Karpas-422 (cell line): ENCODE measurements around the gene CNGA1. TPM values are rescaled to one million over a fixed set of nuclear protein-coding genes. Genes with fewer than 3 reads are reported as not detected.
"Not testable (repeated sequence)": the region's sequence is repeated elsewhere in the genome, so short reads cannot be mapped to it uniquely, and the experiment has no call there.

Experiments
- DNase-seq: peaks from one replicate; pipeline ENCODE4 v3.0.0-alpha.2; 2015
- H2AFZ ChIP-seq: fragments of 200-600 bp; sonication (generic); 2 replicates; pipeline ENCODE4 v1.6.1; 2014; ENCODE audit warnings: antibody characterized with exemption, low read length, mixed read lengths
- H3K27ac ChIP-seq: fragments of 200-600 bp; sonication (generic); 2 replicates; pipeline ENCODE4 v1.5.1; 2014; ENCODE audit warnings: mild to moderate bottlenecking, low read length, moderate library complexity
- H3K27me3 ChIP-seq: fragments of 200-600 bp; sonication (generic); 2 replicates; pipeline ENCODE4 v1.6.1; 2014; ENCODE audit warnings: low read length, mixed read lengths
- H3K36me3 ChIP-seq: fragments of 200-600 bp; sonication (generic); 2 replicates; pipeline ENCODE4 v1.6.1; 2014; ENCODE audit warnings: low read length, mixed read lengths; ENCODE audit not compliant: insufficient read depth
- H3K4me1 ChIP-seq: fragments of 200-600 bp; sonication (generic); 2 replicates; pipeline ENCODE4 v1.6.1; 2014; ENCODE audit warnings: mild to moderate bottlenecking, low read length, mixed read lengths
- H3K4me2 ChIP-seq: fragments of 200-600 bp; sonication (generic); 2 replicates; pipeline ENCODE4 v1.6.1; 2014; ENCODE audit warnings: low read length, low read depth, mild to moderate bottlenecking; ENCODE audit not compliant: poor library complexity, severe bottlenecking
- H3K4me3 ChIP-seq: fragments of 200-600 bp; sonication (generic); 2 replicates; pipeline ENCODE4 v1.5.1; 2014; ENCODE audit warnings: mild to moderate bottlenecking, antibody characterized with exemption, low read length, mixed read lengths
- H3K79me2 ChIP-seq: fragments of 200-600 bp; sonication (generic); 2 replicates; pipeline ENCODE4 v1.6.1; 2014; ENCODE audit warnings: mild to moderate bottlenecking, low read length, mixed read lengths
- H3K9ac ChIP-seq: fragments of 200-600 bp; sonication (generic); 2 replicates; pipeline ENCODE4 v1.6.0; 2014; ENCODE audit warnings: low read length
- H3K9me2 ChIP-seq: fragments of 200-600 bp; sonication (generic), shearing (Covaris generic); replicated peaks from 2 replicates; pipeline ENCODE4 v1.6.0; 2014; ENCODE audit warnings: mild to moderate bottlenecking, low read length, moderate library complexity; ENCODE audit not compliant: insufficient read depth
- H3K9me3 ChIP-seq: fragments of 300-700, 200-600 bp; sonication (generic); 2 replicates; pipeline ENCODE4 v1.6.1; 2014; ENCODE audit warnings: low read length, mixed read lengths
- H4K20me1 ChIP-seq: fragments of 200-600 bp; sonication (generic); 2 replicates; pipeline ENCODE4 v1.6.1; 2014; ENCODE audit warnings: mild to moderate bottlenecking, antibody characterized with exemption, low read length, low read depth; ENCODE audit not compliant: insufficient read depth
- total RNA-seq: library from RNA; depleted of rRNA; stranded (reverse); fragments of >200 nt; shearing (Covaris generic); gene quantifications from 2 replicates; pipeline ENCODE4 v1.2.3, GENCODE V29; 2014; ENCODE audit warnings: low replicate concordance

Gene CNGA1
- total RNA-seq, 1 experiment from 2014 or later, result not detected

DNA sequence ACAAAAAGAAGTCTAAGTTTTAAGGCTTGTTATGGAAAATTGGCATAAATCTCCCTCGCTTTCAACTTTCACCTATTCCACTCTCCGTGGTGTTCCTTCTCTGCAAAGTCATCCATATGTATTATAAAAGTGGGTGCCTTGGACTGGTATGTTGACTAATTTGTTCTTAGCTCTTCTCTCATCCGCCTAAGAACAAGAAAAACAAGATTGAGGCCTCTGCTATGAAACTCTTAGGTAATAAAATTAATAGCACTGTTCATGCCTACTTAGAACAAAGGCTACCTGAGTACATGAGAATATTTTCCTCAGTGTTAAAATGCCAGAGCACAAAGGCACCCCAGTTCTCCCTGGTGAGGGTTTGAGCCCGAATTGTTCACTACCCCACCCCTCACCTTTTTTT is 1.3 kb downstream of the CNGA1 start:
- no peak for DNase-seq
- no peak overlapping the region for H3K27ac ChIP-seq
- peaks cover 15% of the 10 kb centered on the region for H3K4me1 ChIP-seq
- H3K9me3 ChIP-seq, result no peaks in the 10 kb centered on the region
- no peaks in the 10 kb centered on the region for H4K20me1 ChIP-seq
- H3K79me2 ChIP-seq, result no peaks in the 10 kb centered on the region
- H3K4me2 ChIP-seq, result no peak overlapping the region
- no peak overlapping the region for H3K4me3 ChIP-seq
- no peak overlapping the region for H2AFZ ChIP-seq
- no peak overlapping the region for H3K9ac ChIP-seq
- H3K36me3 ChIP-seq, result no peaks in the 10 kb centered on the region
- H3K9me2 ChIP-seq, result no peaks in the 10 kb centered on the region
- H3K27me3 ChIP-seq, result no peaks in the 10 kb centered on the region

DNA sequence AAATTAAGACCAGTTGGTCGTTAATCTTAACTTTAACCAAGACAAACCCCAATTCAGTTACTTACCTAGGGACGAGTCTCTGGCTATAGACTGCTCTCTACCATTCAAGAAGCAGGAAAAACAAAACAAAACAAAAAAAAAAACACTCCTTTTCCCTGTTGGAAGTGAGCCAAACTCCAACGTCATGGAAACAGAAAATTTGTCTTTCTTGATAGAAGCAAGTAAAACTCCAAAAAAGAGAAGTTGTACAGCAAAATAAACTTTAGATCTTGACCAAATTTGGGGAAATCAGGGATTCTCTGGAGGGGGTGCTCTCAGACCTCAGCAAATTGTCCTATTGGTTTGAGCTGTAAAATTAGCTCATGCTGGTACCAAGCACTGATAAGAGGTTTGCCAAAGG is 3.7 kb downstream of the CNGA1 start:
- Histone ChIP-seq H3K4me1 (peaks cover 15% of the 10 kb centered on the region), H3K27ac (no peak overlapping the region), H3K4me2 (no peak overlapping the region), H3K9me2 (no peaks in the 10 kb centered on the region), H3K36me3 (no peaks in the 10 kb centered on the region), H3K9me3 (peaks cover under 1% of the 10 kb centered on the region; the same call in 1 of the 2 replicates), H3K79me2 (no peaks in the 10 kb centered on the region), H2AFZ (no peak overlapping the region), H4K20me1 (no peaks in the 10 kb centered on the region), H3K4me3 (no peak overlapping the region), H3K27me3 (no peaks in the 10 kb centered on the region), H3K9ac (no peak overlapping the region)
- no peak for DNase-seq

DNA sequence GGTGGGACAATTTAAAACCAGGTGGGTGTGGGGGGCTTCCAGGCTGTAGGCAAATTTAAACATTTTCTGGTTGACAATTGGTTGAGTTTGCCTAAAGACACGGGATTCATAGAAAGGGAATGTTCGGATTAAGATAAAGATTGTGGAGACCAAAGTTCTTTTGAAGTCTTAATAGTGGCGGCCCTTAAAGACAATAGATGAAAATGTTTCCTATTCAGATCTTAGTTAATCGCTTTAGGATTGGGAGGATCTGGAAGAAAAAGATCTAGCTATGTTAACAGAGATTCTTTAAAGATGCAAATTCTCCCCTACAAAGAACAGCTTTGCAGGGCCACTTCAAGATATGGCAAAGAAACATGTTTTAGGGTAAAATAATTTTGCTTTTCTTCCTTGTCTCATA is 4.8 kb downstream of the CNGA1 start:
- no peaks in the 10 kb centered on the region for H3K9me2 ChIP-seq
- H3K4me2 ChIP-seq, result no peak overlapping the region
- no peaks in the 10 kb centered on the region for H4K20me1 ChIP-seq
- H3K4me3 ChIP-seq, result no peak overlapping the region
- peaks cover 4% of the 10 kb centered on the region; the same call in 1 of the 2 replicates for H3K9me3 ChIP-seq
- H3K27me3 ChIP-seq, result no peaks in the 10 kb centered on the region
- peaks cover 7% of the 10 kb centered on the region for H3K4me1 ChIP-seq
- H3K36me3 ChIP-seq, result no peaks in the 10 kb centered on the region
- no peak overlapping the region for H3K9ac ChIP-seq
- DNase-seq, result no peak
- H2AFZ ChIP-seq, result no peak overlapping the region
- no peak overlapping the region for H3K27ac ChIP-seq
- no peaks in the 10 kb centered on the region for H3K79me2 ChIP-seq

DNA sequence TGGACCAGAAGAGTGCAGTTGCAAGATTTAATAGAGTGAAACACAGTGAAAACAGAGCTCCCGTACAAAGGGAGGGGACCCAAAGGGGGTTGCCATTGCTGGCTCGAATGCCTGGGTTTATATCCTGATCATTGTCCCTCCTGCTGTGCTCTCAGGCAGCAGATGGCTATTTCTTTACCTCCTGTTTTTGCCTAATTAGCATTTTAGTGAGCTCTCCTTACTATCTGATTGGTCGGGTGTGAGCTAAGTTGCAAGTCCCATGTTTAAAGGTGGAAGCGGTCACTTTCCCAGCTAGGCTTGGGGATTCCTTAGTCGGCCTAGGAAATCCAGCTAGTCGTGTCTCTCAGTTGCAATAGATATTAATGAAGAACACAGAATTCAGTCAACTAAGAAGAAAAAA is 5.6 kb downstream of the CNGA1 start:
- not testable (repeated sequence) for H3K4me2 ChIP-seq

DNA sequence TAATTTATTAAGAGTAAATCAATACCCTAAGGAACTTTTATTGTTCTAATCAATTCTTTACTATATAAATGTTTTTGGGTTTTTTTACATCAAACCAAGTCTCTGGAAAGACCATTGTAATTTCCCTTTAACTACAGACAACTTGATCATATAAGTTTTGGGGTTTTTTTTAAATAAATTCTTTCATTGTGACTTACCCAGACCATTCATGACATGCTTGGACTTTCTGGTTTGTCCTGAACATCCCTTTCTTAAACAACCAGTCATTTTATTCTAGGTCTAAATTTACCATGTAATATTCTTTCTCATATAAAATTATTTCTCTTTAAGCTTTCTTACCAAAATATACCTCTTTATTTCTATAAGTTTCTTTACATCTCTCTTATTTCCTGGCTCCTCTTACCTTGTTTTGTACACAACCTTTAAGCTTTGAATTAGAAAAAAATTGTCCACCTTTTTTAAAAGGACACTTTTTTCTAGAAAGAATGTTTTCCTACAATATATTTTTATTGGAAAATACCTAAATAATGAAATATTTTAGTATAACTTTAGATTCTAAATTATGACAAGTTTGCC is 8.4 kb downstream of the CNGA1 start:
- H3K9me3 ChIP-seq, result peaks cover 10% of the 10 kb centered on the region; the same call in 1 of the 2 replicates
- no peaks in the 10 kb centered on the region for H3K4me1 ChIP-seq
- no peaks in the 10 kb centered on the region for H4K20me1 ChIP-seq
- H3K4me3 ChIP-seq, result no peak overlapping the region
- H3K9ac ChIP-seq, result no peak overlapping the region
- no peak overlapping the region for H2AFZ ChIP-seq
- H3K27me3 ChIP-seq, result no peaks in the 10 kb centered on the region
- H3K27ac ChIP-seq, result no peak overlapping the region
- DNase-seq, result no peak
- no peaks in the 10 kb centered on the region for H3K9me2 ChIP-seq
- H3K36me3 ChIP-seq, result no peaks in the 10 kb centered on the region
- H3K4me2 ChIP-seq, result no peak overlapping the region
- no peaks in the 10 kb centered on the region for H3K79me2 ChIP-seq

More for the DNA sequence above, 5.6 kb downstream of the CNGA1 start:
- not testable (repeated sequence) for H3K27me3 ChIP-seq, H3K4me3 ChIP-seq, DNase-seq, H3K36me3 ChIP-seq, H3K9me3 ChIP-seq, H2AFZ ChIP-seq, H3K9ac ChIP-seq, H3K9me2 ChIP-seq, H3K27ac ChIP-seq, H4K20me1 ChIP-seq, H3K4me1 ChIP-seq, H3K79me2 ChIP-seq

DNA sequence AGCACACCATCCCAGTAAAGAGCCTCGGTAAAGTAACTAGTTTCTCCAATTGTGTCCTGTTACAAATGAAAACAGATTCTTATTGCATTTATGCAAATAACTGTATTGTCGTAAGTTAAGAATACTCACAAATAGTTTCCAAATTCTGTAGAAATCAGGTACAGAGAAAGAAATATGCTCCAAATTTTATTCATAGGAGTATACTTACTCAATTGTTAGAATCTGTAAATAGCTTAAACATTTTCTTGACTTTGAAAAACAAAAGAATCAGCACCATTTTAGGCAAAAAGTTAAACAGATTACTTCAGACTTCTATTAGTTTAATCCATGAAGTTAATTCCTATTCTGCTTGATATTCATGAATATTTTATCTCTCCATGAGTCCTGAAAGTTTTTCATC is 10.7 kb downstream of the CNGA1 start:
- Histone ChIP-seq H3K27me3 (no peaks in the 10 kb centered on the region), H3K9ac (no peak overlapping the region), H3K36me3 (no peaks in the 10 kb centered on the region), H3K27ac (no peak overlapping the region), H2AFZ (no peak overlapping the region), H3K9me3 (peaks cover 10% of the 10 kb centered on the region; the same call in 1 of the 2 replicates), H3K79me2 (no peaks in the 10 kb centered on the region), H3K9me2 (no peaks in the 10 kb centered on the region), H3K4me1 (no peaks in the 10 kb centered on the region), H3K4me2 (no peak overlapping the region), H4K20me1 (no peaks in the 10 kb centered on the region), H3K4me3 (no peak overlapping the region)
- no peak for DNase-seq

DNA sequence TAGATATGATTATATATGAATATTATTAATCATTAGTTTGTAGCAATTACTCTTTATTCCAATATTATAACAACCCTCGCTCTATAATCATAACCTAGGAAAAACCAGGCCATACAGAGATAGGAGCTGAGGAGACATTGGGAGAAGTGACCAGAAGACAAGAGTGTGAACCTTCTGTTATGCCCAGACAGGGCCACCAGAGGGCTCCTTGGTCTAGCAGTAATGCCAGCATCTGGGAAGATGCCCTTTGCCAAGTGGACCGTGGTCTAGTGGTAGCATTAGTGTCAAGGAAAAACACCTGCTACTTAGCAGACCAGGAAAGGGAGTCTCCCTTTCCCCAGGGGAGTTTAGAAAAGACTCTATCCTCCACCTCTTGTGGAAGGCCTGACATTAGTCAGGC is 12.9 kb downstream of the CNGA1 start:
- H3K36me3 ChIP-seq, H3K4me2 ChIP-seq: not testable (repeated sequence)
- DNase-seq, result peak; percentile 61

DNA sequence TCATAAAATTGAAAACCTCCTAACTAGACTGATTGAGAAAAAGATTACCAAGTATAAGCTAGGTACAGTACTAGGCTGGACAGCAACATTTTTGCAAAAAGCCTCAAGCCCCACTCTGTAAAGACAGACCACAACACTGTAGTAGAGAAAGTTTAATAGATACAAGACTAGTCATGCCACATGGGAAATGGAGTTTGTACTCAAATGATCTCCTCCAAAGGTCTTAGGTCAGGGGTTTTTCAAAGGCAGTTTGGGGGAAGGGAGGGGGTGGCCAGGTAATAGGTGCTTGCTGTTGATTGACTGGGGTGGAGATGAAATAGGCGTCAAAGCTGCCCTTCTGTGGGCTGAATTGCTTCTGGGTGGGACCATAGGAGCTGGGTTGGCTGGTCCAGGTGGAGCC is 14.2 kb downstream of the CNGA1 start:
- Histone ChIP-seq H3K9me3 (peaks cover 6% of the 10 kb centered on the region; the same call in 1 of the 2 replicates), H3K79me2 (no peaks in the 10 kb centered on the region), H3K36me3 (no peaks in the 10 kb centered on the region), H3K9me2 (no peaks in the 10 kb centered on the region), H3K4me2 (no peak overlapping the region), H3K4me3 (no peak overlapping the region), H3K27me3 (no peaks in the 10 kb centered on the region), H3K9ac (no peak overlapping the region), H3K27ac (no peak overlapping the region), H4K20me1 (no peaks in the 10 kb centered on the region), H2AFZ (no peak overlapping the region), H3K4me1 (no peaks in the 10 kb centered on the region)
- no peak for DNase-seq

More for the DNA sequence above, 12.9 kb downstream of the CNGA1 start:
- not testable (repeated sequence) for H3K4me1 ChIP-seq, H3K9ac ChIP-seq, H3K9me2 ChIP-seq, H3K79me2 ChIP-seq, H3K4me3 ChIP-seq, H3K9me3 ChIP-seq, H3K27me3 ChIP-seq, H2AFZ ChIP-seq, H4K20me1 ChIP-seq, H3K27ac ChIP-seq

DNA sequence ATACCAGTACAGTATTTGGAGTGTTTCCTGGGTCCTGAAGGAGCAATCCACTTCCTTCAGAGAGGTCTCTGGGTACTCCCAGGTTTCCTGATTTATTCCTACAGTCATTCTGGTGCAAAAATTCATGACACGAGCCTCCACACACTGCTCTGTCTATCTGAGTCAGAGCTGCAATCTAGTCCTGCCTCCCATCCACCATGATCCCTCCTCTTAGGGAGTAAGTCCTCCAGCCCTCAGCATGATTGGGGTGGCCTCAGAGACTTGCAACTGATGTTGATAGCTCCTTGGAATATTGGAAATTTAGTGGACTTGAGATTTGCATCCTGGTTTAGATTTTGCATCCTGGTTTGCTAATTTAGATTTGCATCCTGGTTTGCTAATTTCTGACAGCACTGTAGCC is 20.5 kb downstream of the CNGA1 start:
- Histone ChIP-seq H2AFZ (no peak overlapping the region), H3K9me2 (no peaks in the 10 kb centered on the region), H3K36me3 (no peaks in the 10 kb centered on the region), H3K79me2 (no peaks in the 10 kb centered on the region), H3K9me3 (no peaks in the 10 kb centered on the region), H3K4me1 (no peaks in the 10 kb centered on the region), H3K27me3 (no peaks in the 10 kb centered on the region), H3K4me2 (no peak overlapping the region), H4K20me1 (no peaks in the 10 kb centered on the region), H3K4me3 (no peak overlapping the region), H3K9ac (no peak overlapping the region), H3K27ac (no peak overlapping the region)
- no peak for DNase-seq
